ENCODE measurements around the gene EGF.

- TF ChIP-seq POLR2AphosphoS5 (IDR thresholded peaks at IDR 0.05) (no peak), CTCF (IDR thresholded peaks at IDR 0.05; ENCODE audit: poor library complexity, severe bottlenecking) (no peak), REST (IDR thresholded peaks at IDR 0.05; ENCODE audit: borderline replicate concordance) (no peak), EP300 (conservative IDR thresholded peaks at IDR 0.05; ENCODE audit: poor library complexity, severe bottlenecking) (no peak), RAD21 (conservative IDR thresholded peaks at IDR 0.05) (no peak), MXI1 (conservative IDR thresholded peaks at IDR 0.05; ENCODE audit: poor library complexity, severe bottlenecking) (no peak), EZH2 (IDR thresholded peaks at IDR 0.05; ENCODE audit: borderline replicate concordance, insufficient read depth, low read length, poor library complexity, severe bottlenecking) (no peak), SMC3 (conservative IDR thresholded peaks at IDR 0.05; ENCODE audit: poor library complexity) (no peak), TAF1 (IDR thresholded peaks at IDR 0.05; ENCODE audit: low read depth) (no peak)
Observed at GRCh38 chr4:109999585-109999912, 86.9 kb downstream of the EGF start.
